Measurements from ENCODE around the gene DDIT3. TPM values are rescaled to one million over a fixed set of nuclear protein-coding genes. Genes with fewer than 3 reads are reported as not detected.

The DDIT3 gene
- total and polyA plus RNA-seq, 2 of the 13 experiments (the other 11 are each of a cell fraction or from before 2014, with no cell fraction given), result 27.5 to 48.7 TPM

DNA sequence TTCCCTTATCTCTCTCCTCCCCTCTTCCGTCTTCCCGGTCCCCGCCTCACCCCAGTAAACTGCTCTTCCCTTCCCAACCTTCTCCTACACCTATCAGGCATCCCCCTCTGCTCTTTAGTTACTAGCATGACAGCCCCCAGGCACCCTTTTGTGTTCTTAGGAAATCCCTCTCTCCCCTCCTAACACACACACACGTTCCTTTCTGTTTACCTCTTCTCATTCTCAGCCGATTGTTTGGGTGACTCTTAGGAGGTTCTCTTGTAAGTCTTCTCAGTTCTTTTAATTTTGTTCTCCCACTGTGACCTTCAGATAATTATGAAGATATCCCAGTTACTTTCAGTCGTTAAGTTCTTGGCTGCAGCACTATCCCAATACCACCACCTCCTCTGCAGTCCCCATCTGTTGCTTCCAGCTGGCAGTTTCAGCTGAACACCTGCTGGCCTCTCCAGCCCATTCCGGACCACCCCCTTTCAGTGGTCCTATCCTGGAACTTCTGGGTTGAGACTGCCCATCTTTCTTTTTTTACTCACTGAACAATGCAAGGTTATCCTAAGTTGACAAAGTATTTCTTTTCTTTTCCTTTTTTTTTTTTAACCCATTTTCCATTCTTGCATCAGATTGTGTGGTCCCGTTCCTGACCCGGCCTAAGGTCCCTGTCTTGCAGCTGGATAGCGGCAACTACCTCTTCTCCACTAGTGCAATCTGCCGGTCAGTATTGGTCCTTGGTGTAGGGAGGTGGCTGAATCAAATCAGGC, 31.7 kb downstream of the DDIT3 start (continued):
- TF ChIP-seq, protein P1, sequence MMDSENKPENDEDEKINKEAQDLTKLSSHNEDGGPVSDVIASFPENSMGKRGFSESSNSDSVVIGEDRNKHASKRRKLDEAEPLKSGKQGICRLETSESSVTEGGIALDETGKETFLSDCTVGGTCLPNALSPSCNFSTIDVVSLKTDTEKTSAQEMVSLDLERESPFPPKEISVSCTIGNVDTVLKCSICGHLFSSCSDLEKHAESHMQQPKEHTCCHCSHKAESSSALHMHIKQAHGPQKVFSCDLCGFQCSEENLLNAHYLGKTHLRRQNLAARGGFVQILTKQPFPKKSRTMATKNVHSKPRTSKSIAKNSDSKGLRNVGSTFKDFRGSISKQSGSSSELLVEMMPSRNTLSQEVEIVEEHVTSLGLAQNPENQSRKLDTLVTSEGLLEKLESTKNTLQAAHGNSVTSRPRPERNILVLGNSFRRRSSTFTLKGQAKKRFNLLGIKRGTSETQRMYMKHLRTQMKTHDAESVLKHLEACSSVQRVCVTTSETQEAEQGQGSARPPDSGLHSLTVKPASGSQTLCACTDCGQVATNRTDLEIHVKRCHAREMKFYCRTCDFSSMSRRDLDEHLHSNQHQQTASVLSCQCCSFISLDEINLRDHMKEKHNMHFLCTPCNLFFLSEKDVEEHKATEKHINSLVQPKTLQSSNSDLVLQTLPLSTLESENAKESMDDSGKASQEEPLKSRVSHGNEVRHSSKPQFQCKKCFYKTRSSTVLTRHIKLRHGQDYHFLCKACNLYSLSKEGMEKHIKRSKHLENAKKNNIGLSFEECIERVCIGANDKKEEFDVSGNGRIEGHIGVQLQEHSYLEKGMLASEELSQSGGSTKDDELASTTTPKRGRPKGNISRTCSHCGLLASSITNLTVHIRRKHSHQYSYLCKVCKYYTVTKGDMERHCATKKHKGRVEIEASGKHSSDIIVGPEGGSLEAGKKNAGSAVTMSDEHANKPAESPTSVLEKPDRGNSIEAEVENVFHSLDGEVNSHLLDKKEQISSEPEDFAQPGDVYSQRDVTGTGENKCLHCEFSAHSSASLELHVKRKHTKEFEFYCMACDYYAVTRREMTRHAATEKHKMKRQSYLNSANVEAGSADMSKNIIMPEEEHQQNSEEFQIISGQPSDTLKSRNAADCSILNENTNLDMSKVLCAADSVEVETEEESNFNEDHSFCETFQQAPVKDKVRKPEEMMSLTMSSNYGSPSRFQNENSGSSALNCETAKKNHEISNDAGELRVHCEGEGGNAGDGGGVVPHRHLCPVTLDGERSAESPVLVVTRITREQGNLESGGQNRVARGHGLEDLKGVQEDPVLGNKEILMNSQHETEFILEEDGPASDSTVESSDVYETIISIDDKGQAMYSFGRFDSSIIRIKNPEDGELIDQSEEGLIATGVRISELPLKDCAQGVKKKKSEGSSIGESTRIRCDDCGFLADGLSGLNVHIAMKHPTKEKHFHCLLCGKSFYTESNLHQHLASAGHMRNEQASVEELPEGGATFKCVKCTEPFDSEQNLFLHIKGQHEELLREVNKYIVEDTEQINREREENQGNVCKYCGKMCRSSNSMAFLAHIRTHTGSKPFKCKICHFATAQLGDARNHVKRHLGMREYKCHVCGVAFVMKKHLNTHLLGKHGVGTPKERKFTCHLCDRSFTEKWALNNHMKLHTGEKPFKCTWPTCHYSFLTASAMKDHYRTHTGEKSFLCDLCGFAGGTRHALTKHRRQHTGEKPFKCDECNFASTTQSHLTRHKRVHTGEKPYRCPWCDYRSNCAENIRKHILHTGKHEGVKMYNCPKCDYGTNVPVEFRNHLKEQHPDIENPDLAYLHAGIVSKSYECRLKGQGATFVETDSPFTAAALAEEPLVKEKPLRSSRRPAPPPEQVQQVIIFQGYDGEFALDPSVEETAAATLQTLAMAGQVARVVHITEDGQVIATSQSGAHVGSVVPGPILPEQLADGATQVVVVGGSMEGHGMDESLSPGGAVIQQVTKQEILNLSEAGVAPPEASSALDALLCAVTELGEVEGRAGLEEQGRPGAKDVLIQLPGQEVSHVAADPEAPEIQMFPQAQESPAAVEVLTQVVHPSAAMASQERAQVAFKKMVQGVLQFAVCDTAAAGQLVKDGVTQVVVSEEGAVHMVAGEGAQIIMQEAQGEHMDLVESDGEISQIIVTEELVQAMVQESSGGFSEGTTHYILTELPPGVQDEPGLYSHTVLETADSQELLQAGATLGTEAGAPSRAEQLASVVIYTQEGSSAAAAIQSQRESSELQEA (CRISPR knock-in tag; IDR thresholded peaks at IDR 0.05; ENCODE audit: not compliant biosample characterization), result no peak

All from HepG2 (cell line).